SK-N-SH (cell line): ENCODE data around the gene ATRN. TPM values are rescaled to one million over a fixed set of nuclear protein-coding genes. Genes with fewer than 3 reads are reported as not detected.

Source experiments
- CTCF ChIA-PET: fragments of 300-600, 350-600 bp; formaldehyde crosslinking; extraction: SDS; loops from one replicate; lab custom pipeline; 2021; lab: Yijun Ruan, JAX
- POLR2A ChIA-PET: fragments of 350-600 bp; sonication (Branson Sonifier 250); formaldehyde crosslinking; extraction: SDS; loops from one replicate; lab custom pipeline; 2020; ENCODE audit warnings: antibody characterized with exemption, inconsistent platforms; lab: Yijun Ruan, JAX
- DNase-seq: peaks from one replicate; pipeline ENCODE4 v3.0.0; 2012
- H2AFZ ChIP-seq: fragments of 200-600 bp; sonication (generic); 2 replicates; pipeline ENCODE4 v1.8.1; 2016; ENCODE audit warnings: antibody characterized with exemption, mild to moderate bottlenecking, low read depth
- H3F3A ChIP-seq: fragments of 200-600 bp; sonication (generic); replicated peaks from 2 replicates; pipeline ENCODE3; 2016; ENCODE audit warnings: antibody characterized with exemption, mild to moderate bottlenecking; ENCODE audit not compliant: insufficient read depth
- H3K27ac ChIP-seq, 2 experiments: fragments of 200-500 bp in 1 of 2; fragments of 200-600 bp in 1 of 2; sonication (Bioruptor generic) in 1 of 2; sonication (generic), shearing (Covaris generic) in 1 of 2; 2 replicates each; pipeline versions ENCODE4 v1.5.1 to v1.6.1; 2014 to 2016; ENCODE audit warnings: low read depth in 2 of 2, inconsistent platforms in 1 of 2, low read length in 1 of 2, mild to moderate bottlenecking in 1 of 2, mixed read lengths in 1 of 2
- H3K27me3 ChIP-seq: fragments of 200-600 bp; sonication (generic), shearing (Covaris generic); 2 replicates; pipeline ENCODE4 v1.6.1; 2016; ENCODE audit warnings: mixed run types; ENCODE audit not compliant: insufficient read depth
- H3K36me3 ChIP-seq, 2 experiments: fragments of 200-500 bp in 1 of 2; fragments of 200-600 bp in 1 of 2; sonication (Bioruptor generic) in 1 of 2; sonication (generic) in 1 of 2; replicated peaks in 1 of 2; 2 replicates each; pipeline versions ENCODE3 to v1.5.1; 2014 to 2016; ENCODE audit warnings: low read length in 1 of 2, mild to moderate bottlenecking in 1 of 2; ENCODE audit not compliant: insufficient read depth in 2 of 2, control insufficient read depth in 1 of 2
- H3K4me1 ChIP-seq, 2 experiments: fragments of 200-500 bp in 1 of 2; fragments of 200-600 bp in 1 of 2; sonication (Bioruptor generic) in 1 of 2; sonication (generic), shearing (Covaris generic) in 1 of 2; 2 replicates each; pipeline versions ENCODE4 v1.5.1 to v1.6.1; 2014 to 2016; ENCODE audit warnings: low read depth in 1 of 2, low read length in 1 of 2, mixed run types in 1 of 2; ENCODE audit not compliant: insufficient read depth in 2 of 2, control insufficient read depth in 1 of 2
- H3K4me2 ChIP-seq: fragments of 200-600 bp; sonication (generic), shearing (Covaris generic); 2 replicates; pipeline ENCODE4 v1.6.1; 2017; ENCODE audit warnings: mixed run types
- H3K4me3 ChIP-seq, 2 experiments: fragments of 200-500 bp in 1 of 2; fragments of 200-600 bp in 1 of 2; sonication (Bioruptor generic) in 1 of 2; sonication (generic), shearing (Covaris generic) in 1 of 2; 2 replicates each; pipeline versions ENCODE4 v1.5.1 to v1.8.1; 2014 to 2016; ENCODE audit warnings: low read depth in 2 of 2, inconsistent platforms in 1 of 2, low read length in 1 of 2, mild to moderate bottlenecking in 1 of 2, mixed read lengths in 1 of 2, moderate library complexity in 1 of 2
- H3K79me2 ChIP-seq: fragments of 200-600 bp; sonication (generic); 2 replicates; pipeline ENCODE4 v1.8.1; 2017; ENCODE audit warnings: mild to moderate bottlenecking; ENCODE audit not compliant: insufficient read depth
- H3K9ac ChIP-seq: fragments of 200-600 bp; sonication (generic); 2 replicates; pipeline ENCODE4 v1.6.1; 2017; ENCODE audit warnings: mixed run types
- H3K9me2 ChIP-seq: fragments of 200-600 bp; sonication (generic); 2 replicates; pipeline ENCODE4 v1.6.1; 2017; ENCODE audit warnings: mixed run types
- H3K9me3 ChIP-seq: fragments of 200-600 bp; sonication (generic); 2 replicates; pipeline ENCODE4 v1.6.1; 2017; ENCODE audit warnings: mixed run types, mild to moderate bottlenecking, moderate library complexity
- H4K20me1 ChIP-seq: fragments of 200-600 bp; sonication (generic); 2 replicates; pipeline ENCODE4 v1.6.1; 2017; ENCODE audit warnings: mild to moderate bottlenecking, mixed run types; ENCODE audit not compliant: insufficient read depth
- CTCF ChIP-seq: fragments of 200-600 bp; sonication (generic); IDR thresholded peaks from 2 replicates; pipeline ENCODE4 v1.6.1; 2017; ENCODE audit warnings: antibody characterized with exemption, mild to moderate bottlenecking, moderate library complexity
- EP300 ChIP-seq, 2 experiments: IDR thresholded peaks; 2 replicates each; pipeline versions ENCODE4 v1.4.0 to v1.6.1; 2012; ENCODE audit warnings: borderline replicate concordance in 1 of 2, low read depth in 1 of 2, low read length in 1 of 2
- EZH2phosphoT487 ChIP-seq: fragments of 200-600 bp; sonication (generic); IDR thresholded peaks from 2 replicates; pipeline ENCODE4 v1.6.1; 2017; ENCODE audit warnings: low read depth, mixed run types, mild to moderate bottlenecking, antibody characterized with exemption, moderate library complexity, borderline replicate concordance
- FOSL2 ChIP-seq: IDR thresholded peaks from 2 replicates; pipeline ENCODE4 v1.4.0; 2012; ENCODE audit warnings: low read depth, mild to moderate bottlenecking, moderate library complexity, borderline replicate concordance
- FOXJ3 ChIP-seq: sonication (generic); formaldehyde crosslinking; IDR thresholded peaks from 2 replicates; pipeline ENCODE4 v1.5.1; 2020; ENCODE audit warnings: mild to moderate bottlenecking, missing genetic modification reagents
- FOXM1 ChIP-seq: IDR thresholded peaks from 2 replicates; pipeline ENCODE4 v1.4.0; 2012; ENCODE audit warnings: low read depth, mild to moderate bottlenecking
- GATA2 ChIP-seq: sonication (generic); formaldehyde crosslinking; IDR thresholded peaks from 2 replicates; pipeline ENCODE4 v1.5.0; 2020; ENCODE audit warnings: mild to moderate bottlenecking, missing genetic modification reagents
- JUND ChIP-seq: IDR thresholded peaks from 2 replicates; pipeline ENCODE4 v1.4.0; 2012
- MEF2A ChIP-seq: IDR thresholded peaks from 2 replicates; pipeline ENCODE4 v1.4.0; 2012; ENCODE audit warnings: low read depth, borderline replicate concordance
- NFIC ChIP-seq: IDR thresholded peaks from 2 replicates; pipeline ENCODE4 v1.4.0; 2012; ENCODE audit warnings: borderline replicate concordance
- POLR2AphosphoS5 ChIP-seq: IDR thresholded peaks from 2 replicates; pipeline ENCODE4 v1.6.1; 2012; ENCODE audit warnings: low read depth, low read length
- RAD21 ChIP-seq: IDR thresholded peaks from 2 replicates; pipeline ENCODE4 v1.6.1; 2012; ENCODE audit warnings: mild to moderate bottlenecking, low read length
- RXRA ChIP-seq: IDR thresholded peaks from 2 replicates; pipeline ENCODE4 v1.4.0; 2012; ENCODE audit warnings: low read depth, mild to moderate bottlenecking, borderline replicate concordance
- SIN3A ChIP-seq: IDR thresholded peaks from 2 replicates; pipeline ENCODE4 v1.6.1; 2012; ENCODE audit warnings: low read depth, mild to moderate bottlenecking, low read length, moderate library complexity, borderline replicate concordance
- TAF1 ChIP-seq: IDR thresholded peaks from 2 replicates; pipeline ENCODE4 v1.6.1; 2012; ENCODE audit warnings: low read depth, mild to moderate bottlenecking, low read length, moderate library complexity, borderline replicate concordance
- USF2 ChIP-seq: fragments of 150-350 bp; IDR thresholded peaks from 2 replicates; pipeline ENCODE4 v1.6.1; 2017; ENCODE audit warnings: antibody characterized with exemption, low read length, low read depth, borderline replicate concordance
- YY1 ChIP-seq: IDR thresholded peaks from 2 replicates; pipeline ENCODE4 v1.4.0; 2012; ENCODE audit warnings: low read depth, mild to moderate bottlenecking
- WGBS: methylation state at CpG from one replicate; pipeline ENCODE4 v1.1.6; 2017; ENCODE audit warnings: low lambda C conversion rate; 5-methylcytosine and 5-hydroxymethylcytosine counted together
- polyA plus RNA-seq, 3 experiments: library from polyadenylated mRNA; depleted of rRNA; stranded (reverse); fragments of >200 nt; gene quantifications; 2 replicates each; pipeline ENCODE4 v1.2.3, GENCODE V29; 2012
- TF ChIP-seq, protein P1 (sequence below): IDR thresholded peaks from 2 replicates; pipeline ENCODE4 v1.4.0; 2012; ENCODE audit warnings: low read depth
- TF ChIP-seq, protein P2 (sequence below): IDR thresholded peaks from 2 replicates; pipeline ENCODE4; 2012
- TF ChIP-seq, protein P3 (sequence below): IDR thresholded peaks from 2 replicates; pipeline ENCODE4 v1.6.1; 2012; ENCODE audit warnings: mild to moderate bottlenecking, low read depth, low read length, moderate library complexity

Gene ATRN
- polyA plus RNA-seq, 1 of the 3 experiments (the other 2 are of a cell fraction): 33.8 TPM

GRCh38 chr20:3547906-3548305 lies 77.1 kb downstream of the ATRN start:
- Histone ChIP-seq H3K27ac (no peak overlapping the region), H4K20me1 (no peaks in the 10 kb centered on the region), H3K9ac (no peak overlapping the region), H3K4me2 (no peak overlapping the region), H3K36me3 (peaks cover 9 to 16% of the 10 kb centered on the region in 2 experiments), H3F3A (peaks cover 4% of the 10 kb centered on the region), H3K4me1 (no peaks in the 10 kb centered on the region), H3K9me2 (no peaks in the 10 kb centered on the region), H3K27me3 (no peaks in the 10 kb centered on the region), H3K79me2 (no peaks in the 10 kb centered on the region)
- ChIA-PET POLR2A (no interaction called here), CTCF (no interaction called here)
- no peak for DNase-seq
- 85% methylated on average over 1 of the region's 1 CpG for WGBS
- no peak for TF ChIP-seq RXRA
- no peak for TF ChIP-seq YY1
- no peak for TF ChIP-seq MEF2A
- no peak for TF ChIP-seq POLR2AphosphoS5
- TF ChIP-seq, protein P1, sequence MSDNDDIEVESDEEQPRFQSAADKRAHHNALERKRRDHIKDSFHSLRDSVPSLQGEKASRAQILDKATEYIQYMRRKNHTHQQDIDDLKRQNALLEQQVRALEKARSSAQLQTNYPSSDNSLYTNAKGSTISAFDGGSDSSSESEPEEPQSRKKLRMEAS: no peak
- no peak for TF ChIP-seq EZH2phosphoT487
- no peak for TF ChIP-seq FOSL2
- no peak for TF ChIP-seq FOXJ3
- TF ChIP-seq RAD21: no peak
- TF ChIP-seq GATA2 (CRISPR knock-in tag): no peak
- TF ChIP-seq, protein P2, sequence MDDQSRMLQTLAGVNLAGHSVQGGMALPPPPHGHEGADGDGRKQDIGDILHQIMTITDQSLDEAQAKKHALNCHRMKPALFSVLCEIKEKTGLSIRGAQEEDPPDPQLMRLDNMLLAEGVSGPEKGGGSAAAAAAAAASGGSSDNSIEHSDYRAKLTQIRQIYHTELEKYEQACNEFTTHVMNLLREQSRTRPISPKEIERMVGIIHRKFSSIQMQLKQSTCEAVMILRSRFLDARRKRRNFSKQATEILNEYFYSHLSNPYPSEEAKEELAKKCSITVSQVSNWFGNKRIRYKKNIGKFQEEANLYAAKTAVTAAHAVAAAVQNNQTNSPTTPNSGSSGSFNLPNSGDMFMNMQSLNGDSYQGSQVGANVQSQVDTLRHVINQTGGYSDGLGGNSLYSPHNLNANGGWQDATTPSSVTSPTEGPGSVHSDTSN: no peak
- TF ChIP-seq CTCF: no peak
- no peak for TF ChIP-seq SIN3A
- TF ChIP-seq, protein P3, sequence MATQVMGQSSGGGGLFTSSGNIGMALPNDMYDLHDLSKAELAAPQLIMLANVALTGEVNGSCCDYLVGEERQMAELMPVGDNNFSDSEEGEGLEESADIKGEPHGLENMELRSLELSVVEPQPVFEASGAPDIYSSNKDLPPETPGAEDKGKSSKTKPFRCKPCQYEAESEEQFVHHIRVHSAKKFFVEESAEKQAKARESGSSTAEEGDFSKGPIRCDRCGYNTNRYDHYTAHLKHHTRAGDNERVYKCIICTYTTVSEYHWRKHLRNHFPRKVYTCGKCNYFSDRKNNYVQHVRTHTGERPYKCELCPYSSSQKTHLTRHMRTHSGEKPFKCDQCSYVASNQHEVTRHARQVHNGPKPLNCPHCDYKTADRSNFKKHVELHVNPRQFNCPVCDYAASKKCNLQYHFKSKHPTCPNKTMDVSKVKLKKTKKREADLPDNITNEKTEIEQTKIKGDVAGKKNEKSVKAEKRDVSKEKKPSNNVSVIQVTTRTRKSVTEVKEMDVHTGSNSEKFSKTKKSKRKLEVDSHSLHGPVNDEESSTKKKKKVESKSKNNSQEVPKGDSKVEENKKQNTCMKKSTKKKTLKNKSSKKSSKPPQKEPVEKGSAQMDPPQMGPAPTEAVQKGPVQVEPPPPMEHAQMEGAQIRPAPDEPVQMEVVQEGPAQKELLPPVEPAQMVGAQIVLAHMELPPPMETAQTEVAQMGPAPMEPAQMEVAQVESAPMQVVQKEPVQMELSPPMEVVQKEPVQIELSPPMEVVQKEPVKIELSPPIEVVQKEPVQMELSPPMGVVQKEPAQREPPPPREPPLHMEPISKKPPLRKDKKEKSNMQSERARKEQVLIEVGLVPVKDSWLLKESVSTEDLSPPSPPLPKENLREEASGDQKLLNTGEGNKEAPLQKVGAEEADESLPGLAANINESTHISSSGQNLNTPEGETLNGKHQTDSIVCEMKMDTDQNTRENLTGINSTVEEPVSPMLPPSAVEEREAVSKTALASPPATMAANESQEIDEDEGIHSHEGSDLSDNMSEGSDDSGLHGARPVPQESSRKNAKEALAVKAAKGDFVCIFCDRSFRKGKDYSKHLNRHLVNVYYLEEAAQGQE: no peak
- TF ChIP-seq EP300 (IDR thresholded peaks at IDR 0.05; ENCODE audit: borderline replicate concordance in 1 of 2, low read depth in 1 of 2, low read length in 1 of 2): no peak
- no peak for TF ChIP-seq NFIC
- no peak for TF ChIP-seq USF2
- TF ChIP-seq FOXM1: no peak
- TF ChIP-seq TAF1: no peak
- TF ChIP-seq JUND: no peak
- TF ChIP-seq, all 33 proteins: peak for 0
- Histone ChIP-seq H3K9me3 (no peaks in the 10 kb centered on the region), H3K4me3 (no peak overlapping the region), H2AFZ (no peak overlapping the region)
